Fibroblast of the conjunctiva (primary cell): ENCODE data around the gene LGR4.

Experiments used
- DNase-seq: peaks from one replicate; pipeline ENCODE4 v3.0.0-alpha.2; 2010; ENCODE audit warnings: low read depth

LGR4 gene

GRCh38 chr11:27425814-27426213 is 46.8 kb downstream of the LGR4 start:
- DNase-seq = no peak

GRCh38 chr11:27423125-27423524 is 49.5 kb downstream of the LGR4 start:
- peak; percentile 89 for DNase-seq

- DNase-seq = no peak
Measured at GRCh38 chr11:27421819-27422494, 50.6 kb downstream of the LGR4 start.

GRCh38 chr11:27420722-27421572 is 51.6 kb downstream of the LGR4 start:
- no peak for DNase-seq

- DNase-seq = no peak
Measured at GRCh38 chr11:27420217-27420616, 52.4 kb downstream of the LGR4 start.

GRCh38 chr11:27418356-27418755 is 54.2 kb downstream of the LGR4 start:
- no peak for DNase-seq

- DNase-seq = no peak
Measured at GRCh38 chr11:27416568-27417176, 55.9 kb downstream of the LGR4 start.

- no peak for DNase-seq
Measured at GRCh38 chr11:27414644-27415043, 57.9 kb downstream of the LGR4 start.

- DNase-seq = no peak
Measured at GRCh38 chr11:27413218-27413617, 59.4 kb downstream of the LGR4 start.

GRCh38 chr11:27412192-27412691 is 60.3 kb downstream of the LGR4 start:
- no peak for DNase-seq

GRCh38 chr11:27411328-27411727 is 61.3 kb downstream of the LGR4 start:
- no peak for DNase-seq

GRCh38 chr11:27410272-27410671 is 62.3 kb downstream of the LGR4 start:
- DNase-seq = no peak

GRCh38 chr11:27409742-27410141 is 62.8 kb downstream of the LGR4 start:
- DNase-seq = no peak

GRCh38 chr11:27409049-27409448 is 63.5 kb downstream of the LGR4 start:
- DNase-seq = no peak

GRCh38 chr11:27408246-27408800 is 64.3 kb downstream of the LGR4 start:
- no peak for DNase-seq

GRCh38 chr11:27406498-27407354 is 65.9 kb downstream of the LGR4 start:
- DNase-seq = no peak

GRCh38 chr11:27405134-27405533 is 67.5 kb downstream of the LGR4 start:
- DNase-seq = no peak

- DNase-seq = no peak
Measured at GRCh38 chr11:27404427-27404826, 68.2 kb downstream of the LGR4 start.

GRCh38 chr11:27403195-27403594 is 69.4 kb downstream of the LGR4 start:
- DNase-seq = no peak

- DNase-seq = no peak
Measured at GRCh38 chr11:27402450-27402849, 70.1 kb downstream of the LGR4 start.

- no peak for DNase-seq
Measured at GRCh38 chr11:27401833-27402316, 70.7 kb downstream of the LGR4 start.
